Nephron (organoid): Measurements from ENCODE around the gene POLD3.

Experiments
- H3K27ac Mint-ChIP-seq, 3 experiments: 2 replicates each; pipeline ENCODE4 v1.8.0; 2020; ENCODE audit warnings: mixed read lengths in 3 of 3, mild to moderate bottlenecking in 2 of 3, moderate library complexity in 1 of 3
- H3K27me3 Mint-ChIP-seq: 2 replicates; pipeline ENCODE4 v1.8.0; 2021; ENCODE audit warnings: low read depth, mild to moderate bottlenecking, moderate library complexity, mixed read lengths
- H3K36me3 Mint-ChIP-seq: 2 replicates; pipeline ENCODE4 v1.8.0; 2020; ENCODE audit warnings: low read depth, mixed read lengths
- H3K4me1 Mint-ChIP-seq: 2 replicates; pipeline ENCODE4 v1.8.0; 2020; ENCODE audit warnings: mixed read lengths
- H3K4me3 Mint-ChIP-seq, 3 experiments: 2 replicates each; pipeline ENCODE4 v1.8.0; 2020; ENCODE audit warnings: mild to moderate bottlenecking in 3 of 3, mixed read lengths in 3 of 3, moderate library complexity in 2 of 3
- H3K9me3 Mint-ChIP-seq: 2 replicates; pipeline ENCODE4 v1.8.0; 2020; ENCODE audit warnings: mixed read lengths
- TF ChIP-seq, protein P1 (sequence below), 3 experiments: fragments of 200-600 bp; sonication (generic); IDR thresholded peaks; one replicate each; pipeline ENCODE4 v1.5.0; 2021; ENCODE audit warnings: antibody characterized with exemption in 3 of 3; ENCODE audit not compliant: unreplicated experiment in 3 of 3

POLD3 gene

GRCh38 chr11:74593463-74593862 is 1.1 kb downstream of the POLD3 start:
- H3K36me3 Mint-ChIP-seq = peaks cover 36% of the 10 kb centered on the region

DNA sequence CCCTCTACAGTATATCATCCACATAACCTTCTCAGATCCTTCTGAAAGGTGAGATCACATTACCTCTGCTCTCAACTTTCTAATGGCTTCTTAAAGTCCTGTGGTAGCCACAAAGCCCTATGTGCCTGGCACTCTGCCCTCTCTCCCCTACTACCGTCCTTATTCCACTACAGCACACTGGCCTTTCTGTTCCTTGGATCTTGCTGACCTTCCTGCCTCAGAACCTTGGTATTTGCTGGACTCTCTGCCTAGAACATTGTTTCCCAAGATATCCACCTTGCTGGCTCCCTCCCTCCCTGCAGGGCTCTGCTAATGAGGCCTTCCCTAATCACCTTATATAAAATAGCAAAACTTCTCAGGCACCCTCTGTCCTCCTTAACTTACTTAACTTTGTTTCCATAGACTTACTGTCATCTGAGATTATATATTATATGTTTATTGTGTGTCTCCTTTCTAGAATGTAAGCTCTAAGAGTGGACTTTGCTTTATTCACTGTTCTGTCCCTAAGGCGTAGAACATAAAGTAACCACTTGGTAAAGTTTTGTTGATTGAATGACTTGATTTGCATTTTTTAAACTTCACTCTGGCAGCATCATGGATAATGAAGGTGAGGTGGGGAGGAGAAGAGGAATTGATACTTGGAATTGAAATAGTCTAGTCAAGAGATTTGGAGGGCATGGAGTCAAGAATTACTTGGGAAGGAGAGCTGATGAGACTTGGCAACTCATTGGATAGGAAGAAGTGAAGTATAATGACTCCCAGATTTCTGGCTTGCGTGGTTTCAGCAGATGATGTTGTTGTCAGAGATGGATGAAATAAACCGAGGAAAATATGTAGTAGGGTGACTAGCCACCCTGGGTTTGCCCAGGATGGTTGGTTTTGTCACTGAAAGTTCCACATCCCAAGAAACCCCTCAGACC is 10.5 kb downstream of the POLD3 start:
- H3K4me1 Mint-ChIP-seq = no peaks in the 10 kb centered on the region
- H3K9me3 Mint-ChIP-seq = no peaks in the 10 kb centered on the region
- peaks cover 26% of the 10 kb centered on the region for H3K36me3 Mint-ChIP-seq
- TF ChIP-seq, protein P1, sequence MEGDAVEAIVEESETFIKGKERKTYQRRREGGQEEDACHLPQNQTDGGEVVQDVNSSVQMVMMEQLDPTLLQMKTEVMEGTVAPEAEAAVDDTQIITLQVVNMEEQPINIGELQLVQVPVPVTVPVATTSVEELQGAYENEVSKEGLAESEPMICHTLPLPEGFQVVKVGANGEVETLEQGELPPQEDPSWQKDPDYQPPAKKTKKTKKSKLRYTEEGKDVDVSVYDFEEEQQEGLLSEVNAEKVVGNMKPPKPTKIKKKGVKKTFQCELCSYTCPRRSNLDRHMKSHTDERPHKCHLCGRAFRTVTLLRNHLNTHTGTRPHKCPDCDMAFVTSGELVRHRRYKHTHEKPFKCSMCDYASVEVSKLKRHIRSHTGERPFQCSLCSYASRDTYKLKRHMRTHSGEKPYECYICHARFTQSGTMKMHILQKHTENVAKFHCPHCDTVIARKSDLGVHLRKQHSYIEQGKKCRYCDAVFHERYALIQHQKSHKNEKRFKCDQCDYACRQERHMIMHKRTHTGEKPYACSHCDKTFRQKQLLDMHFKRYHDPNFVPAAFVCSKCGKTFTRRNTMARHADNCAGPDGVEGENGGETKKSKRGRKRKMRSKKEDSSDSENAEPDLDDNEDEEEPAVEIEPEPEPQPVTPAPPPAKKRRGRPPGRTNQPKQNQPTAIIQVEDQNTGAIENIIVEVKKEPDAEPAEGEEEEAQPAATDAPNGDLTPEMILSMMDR (IDR thresholded peaks at IDR 0.05; ENCODE audit: unreplicated experiment in 3 of 3) = no peak
- H3K27ac Mint-ChIP-seq = no peak overlapping the region
- no peaks in the 10 kb centered on the region for H3K27me3 Mint-ChIP-seq
- no peak overlapping the region for H3K4me3 Mint-ChIP-seq

More at GRCh38 chr11:74593463-74593862, 1.1 kb downstream of the POLD3 start:
- Mint-ChIP-seq H3K27me3 (no peaks in the 10 kb centered on the region), H3K27ac (peak overlapping the region; percentile 79 to 96 (median 95)), H3K9me3 (peaks cover 2% of the 10 kb centered on the region), H3K4me3 (peak overlapping the region; percentile 96 to 98 (median 96)), H3K4me1 (peaks cover 22% of the 10 kb centered on the region)
- TF ChIP-seq, protein P1 (IDR thresholded peaks at IDR 0.05; ENCODE audit: unreplicated experiment in 3 of 3) = no peak

GRCh38 chr11:74603845-74604244 is 11.5 kb downstream of the POLD3 start:
- Mint-ChIP-seq H3K27me3 (no peaks in the 10 kb centered on the region), H3K27ac (no peak overlapping the region), H3K9me3 (no peaks in the 10 kb centered on the region), H3K4me3 (no peak overlapping the region), H3K36me3 (peaks cover 24% of the 10 kb centered on the region), H3K4me1 (no peaks in the 10 kb centered on the region)
- TF ChIP-seq, protein P1 (IDR thresholded peaks at IDR 0.05; ENCODE audit: unreplicated experiment in 3 of 3) = no peak

DNA sequence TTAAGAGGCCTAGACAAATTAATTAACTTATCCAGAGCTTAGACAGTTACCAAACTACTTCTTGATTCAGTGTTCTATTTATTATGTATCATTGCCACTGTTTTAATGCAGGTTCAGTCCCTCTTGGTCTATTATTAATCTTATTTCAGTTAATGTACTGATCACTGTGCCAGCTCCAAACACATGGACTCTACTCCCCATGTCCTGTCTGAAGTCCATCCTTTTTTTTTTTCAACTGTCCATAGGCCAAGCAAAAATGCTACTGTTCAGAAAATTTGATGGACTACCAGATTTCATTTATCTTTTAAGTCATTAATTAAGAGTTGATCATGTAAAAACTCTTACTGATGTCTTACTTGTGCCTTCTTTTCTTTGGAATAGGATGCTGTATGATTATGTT is 11.9 kb downstream of the POLD3 start:
- no peaks in the 10 kb centered on the region for H3K27me3 Mint-ChIP-seq
- no peak overlapping the region for H3K27ac Mint-ChIP-seq
- H3K4me3 Mint-ChIP-seq = no peak overlapping the region
- TF ChIP-seq, protein P1 (IDR thresholded peaks at IDR 0.05; ENCODE audit: unreplicated experiment in 3 of 3) = no peak
- no peaks in the 10 kb centered on the region for H3K9me3 Mint-ChIP-seq
- H3K36me3 Mint-ChIP-seq = peaks cover 29% of the 10 kb centered on the region
- H3K4me1 Mint-ChIP-seq = no peaks in the 10 kb centered on the region

DNA sequence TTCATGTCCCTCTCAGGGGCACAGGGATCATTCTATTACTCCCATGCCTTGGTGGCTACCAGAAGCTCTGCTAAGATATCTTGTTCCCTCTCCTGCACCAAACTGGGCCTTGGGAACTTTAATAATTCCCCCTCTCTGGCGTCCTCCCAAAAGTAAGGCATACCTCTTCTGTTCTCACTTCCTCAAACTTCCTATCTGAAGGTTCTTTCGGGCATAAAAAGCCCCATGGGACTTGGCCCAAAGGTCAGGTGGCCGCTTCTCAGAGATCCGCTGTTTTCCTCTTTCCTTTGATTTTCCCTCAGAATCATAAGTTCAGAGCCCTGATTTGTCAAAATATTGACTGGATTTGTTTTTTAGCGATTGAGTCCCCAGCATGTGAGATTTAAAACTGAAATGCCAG is 13.0 kb downstream of the POLD3 start:
- H3K27me3 Mint-ChIP-seq = no peaks in the 10 kb centered on the region
- no peak overlapping the region for H3K27ac Mint-ChIP-seq
- H3K9me3 Mint-ChIP-seq = no peaks in the 10 kb centered on the region
- TF ChIP-seq, protein P1 (IDR thresholded peaks at IDR 0.05; ENCODE audit: unreplicated experiment in 3 of 3) = no peak
- H3K36me3 Mint-ChIP-seq = peaks cover 35% of the 10 kb centered on the region
- H3K4me3 Mint-ChIP-seq = no peak overlapping the region
- H3K4me1 Mint-ChIP-seq = no peaks in the 10 kb centered on the region

DNA sequence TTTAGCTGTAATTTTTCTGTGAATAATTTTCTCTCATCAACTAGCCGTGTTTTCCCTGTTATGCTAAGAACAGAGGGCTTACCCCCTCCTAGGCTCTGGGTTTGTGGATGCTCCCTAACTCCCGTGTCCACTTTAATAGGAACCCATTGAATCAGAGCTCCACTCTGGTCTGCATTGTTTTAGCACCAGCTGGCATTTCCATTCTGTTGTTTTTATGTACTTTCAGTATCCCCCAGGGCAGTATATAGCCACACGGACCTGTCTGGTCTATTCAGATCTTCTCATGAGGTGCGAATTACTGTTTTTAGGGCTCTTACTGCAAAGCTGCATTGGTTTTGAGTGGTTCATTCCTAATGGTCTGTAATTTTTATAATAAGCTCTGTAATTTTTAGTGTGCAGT is 16.0 kb downstream of the POLD3 start:
- Mint-ChIP-seq H3K27me3 (no peaks in the 10 kb centered on the region), H3K36me3 (peaks cover 41% of the 10 kb centered on the region), H3K4me3 (no peak overlapping the region), H3K4me1 (no peaks in the 10 kb centered on the region), H3K9me3 (no peaks in the 10 kb centered on the region), H3K27ac (no peak overlapping the region)
- TF ChIP-seq, protein P1 (IDR thresholded peaks at IDR 0.05; ENCODE audit: unreplicated experiment in 3 of 3) = no peak
